Measurements from ENCODE around the gene IGF2BP1.
A peak's percentile ranks its signal among the peaks of the same experiment; 100 is the strongest.

The IGF2BP1 gene

GRCh38 chr17:48993951-48994350, 3.2 kb upstream of the IGF2BP1 start:
- Histone ChIP-seq H3K9ac (ENCODE audit: low read length) (no peak overlapping the region), H4K20me1 (ENCODE audit: insufficient read depth, low read length) (no peaks in the 10 kb centered on the region), H3K4me3 (ENCODE audit: low read length) (no peak overlapping the region)

GRCh38 chr17:48994549-48995303, 2.5 kb upstream of the IGF2BP1 start:
- H3K9ac ChIP-seq (ENCODE audit: low read length), result no peak overlapping the region

More at GRCh38 chr17:48993951-48994350, 3.2 kb upstream of the IGF2BP1 start:
- H3K36me3 ChIP-seq (replicated peaks; ENCODE audit: low read depth, low read length), result no peaks in the 10 kb centered on the region
- H3K27ac ChIP-seq (ENCODE audit: low read length), result no peak overlapping the region
- H3K4me1 ChIP-seq (ENCODE audit: low read length), result 0 out of 2 replicates have a peak, but pooled peaks cover 5% of the 10 kb centered on the region
- H3K4me2 ChIP-seq (ENCODE audit: low read length), result no peak overlapping the region
- TF ChIP-seq EZH2phosphoT487 (IDR thresholded peaks at IDR 0.05; ENCODE audit: low read depth) (no peak), CTCF (IDR thresholded peaks at IDR 0.05; ENCODE audit: low read depth, low read length) (no peak)
- peaks cover 16% of the 10 kb centered on the region for H3K79me2 ChIP-seq (ENCODE audit: low read length)
- peaks cover 32% of the 10 kb centered on the region for H3K27me3 ChIP-seq (ENCODE audit: low read depth, low read length)
- no peak overlapping the region for H2AFZ ChIP-seq (ENCODE audit: low read depth, low read length)
- no peaks in the 10 kb centered on the region for H3K9me3 ChIP-seq (ENCODE audit: insufficient read depth, low read length)

GRCh38 chr17:48995304-48995973, 1.7 kb upstream of the IGF2BP1 start:
- Histone ChIP-seq H3K79me2 (ENCODE audit: low read length) (peaks cover 31% of the 10 kb centered on the region), H3K9me3 (ENCODE audit: insufficient read depth, low read length) (no peaks in the 10 kb centered on the region), H3K27ac (ENCODE audit: low read length) (no peak overlapping the region), H2AFZ (ENCODE audit: low read depth, low read length) (no peak overlapping the region), H3K4me2 (ENCODE audit: low read length) (peak overlapping the region; percentile 83), H3K36me3 (replicated peaks; ENCODE audit: low read depth, low read length) (no peaks in the 10 kb centered on the region), H4K20me1 (ENCODE audit: insufficient read depth, low read length) (no peaks in the 10 kb centered on the region), H3K4me3 (ENCODE audit: low read length) (peak overlapping the region; percentile 96), H3K9ac (ENCODE audit: low read length) (no peak overlapping the region), H3K27me3 (ENCODE audit: low read depth, low read length) (peaks cover 26% of the 10 kb centered on the region), H3K4me1 (ENCODE audit: low read length) (peaks cover 19% of the 10 kb centered on the region)
- TF ChIP-seq CTCF (IDR thresholded peaks at IDR 0.05; ENCODE audit: low read depth, low read length) (no peak), EZH2phosphoT487 (IDR thresholded peaks at IDR 0.05; ENCODE audit: low read depth) (no peak)

More at GRCh38 chr17:48994549-48995303, 2.5 kb upstream of the IGF2BP1 start:
- Histone ChIP-seq H2AFZ (ENCODE audit: low read depth, low read length) (no peak overlapping the region), H3K36me3 (replicated peaks; ENCODE audit: low read depth, low read length) (no peaks in the 10 kb centered on the region), H3K79me2 (ENCODE audit: low read length) (peaks cover 24% of the 10 kb centered on the region), H3K4me1 (ENCODE audit: low read length) (peaks cover 11% of the 10 kb centered on the region), H3K4me3 (ENCODE audit: low read length) (no peak overlapping the region), H3K9me3 (ENCODE audit: insufficient read depth, low read length) (no peaks in the 10 kb centered on the region), H3K4me2 (ENCODE audit: low read length) (no peak overlapping the region), H3K27me3 (ENCODE audit: low read depth, low read length) (peaks cover 32% of the 10 kb centered on the region), H4K20me1 (ENCODE audit: insufficient read depth, low read length) (no peaks in the 10 kb centered on the region), H3K27ac (ENCODE audit: low read length) (no peak overlapping the region)
- TF ChIP-seq EZH2phosphoT487 (IDR thresholded peaks at IDR 0.05; ENCODE audit: low read depth) (no peak), CTCF (IDR thresholded peaks at IDR 0.05; ENCODE audit: low read depth, low read length) (no peak)
